ENCODE measurements around the gene PDE11A. TPM values are rescaled to one million over a fixed set of nuclear protein-coding genes. Genes with fewer than 3 reads are reported as not detected.

PDE11A gene
- total RNA-seq, 1 experiment from 2014 or later: 0.13 TPM

DNA sequence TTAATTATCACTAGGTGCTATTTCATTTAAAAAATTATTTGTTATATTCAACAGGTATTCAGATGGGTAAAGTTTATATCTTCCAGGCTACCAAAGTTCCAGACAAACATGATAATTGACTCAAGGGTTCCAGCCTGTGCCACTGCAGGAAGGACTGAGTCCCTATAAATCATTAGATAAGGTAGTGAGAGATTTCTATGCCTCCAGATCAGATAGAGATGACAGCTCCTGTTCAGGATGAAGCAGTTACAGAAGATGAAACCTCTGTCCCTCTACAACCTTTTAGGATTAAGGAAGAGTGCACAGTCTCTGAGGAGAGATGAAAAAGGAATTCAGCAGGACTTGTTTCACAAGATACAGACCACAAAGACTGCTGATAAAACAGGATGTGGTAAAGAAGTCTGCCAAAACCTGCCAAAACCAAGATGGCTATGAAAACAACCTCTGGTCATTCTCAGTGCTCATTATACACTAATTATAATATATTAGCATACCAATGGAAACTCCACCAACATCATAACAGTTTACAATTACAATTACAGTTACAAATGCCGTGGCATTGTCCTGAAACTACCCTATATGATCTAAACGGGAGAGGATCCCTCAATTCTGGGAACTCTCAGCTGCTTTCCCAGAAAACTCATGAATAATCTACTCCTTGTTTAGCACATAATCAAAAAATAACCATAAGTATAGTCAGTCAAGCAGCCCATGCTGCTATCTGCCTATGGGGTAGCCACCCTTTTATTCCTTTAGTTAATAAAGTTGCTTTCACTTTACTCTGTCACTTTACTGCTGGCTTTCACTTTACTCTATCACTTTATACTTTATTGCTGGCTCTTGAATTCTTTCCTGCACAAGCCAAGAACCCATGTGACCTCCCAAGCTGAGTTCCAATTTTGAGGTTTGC, 288.5 kb downstream of the PDE11A start:
- Histone ChIP-seq H3K79me2 (ENCODE audit: insufficient read depth, low read length) (no peaks in the 10 kb centered on the region), H2BK15ac (ENCODE audit: low read depth, low read length) (no peak overlapping the region), H3K23ac (ENCODE audit: insufficient read length, low read depth, low read length) (no peak overlapping the region), H3K4ac (ENCODE audit: low read depth, low read length) (no peak overlapping the region), H4K91ac (ENCODE audit: insufficient read length, low read depth, low read length) (no peak overlapping the region), H3K14ac (ENCODE audit: insufficient read depth, low read length) (no peak overlapping the region), H4K8ac (replicated peaks; ENCODE audit: insufficient read length, low read depth, low read length) (no peak overlapping the region), H2BK20ac (ENCODE audit: low read depth, low read length, poor library complexity, severe bottlenecking) (no peak overlapping the region), H3K27me3 (ENCODE audit: insufficient read depth, low read length) (no peaks in the 10 kb centered on the region), H3K4me1 (ENCODE audit: insufficient read depth, low read length) (no peaks in the 10 kb centered on the region; the same call in 1 of the 2 replicates), H3K56ac (ENCODE audit: insufficient read length, low read depth, low read length) (no peak overlapping the region), H3K9me3 (ENCODE audit: control insufficient read depth, low read depth, low read length) (peaks cover 4% of the 10 kb centered on the region), H3K9ac (ENCODE audit: extremely low read depth, insufficient read length, low read length) (no peak overlapping the region), H3T11ph (ENCODE audit: low read length) (no peak overlapping the region), H2BK12ac (ENCODE audit: insufficient read length, low read depth, low read length) (no peak overlapping the region), H4K5ac (ENCODE audit: insufficient read length, low read depth, low read length) (no peak overlapping the region), H2AK5ac (ENCODE audit: insufficient read length, low read length) (no peak overlapping the region), H3K18ac (ENCODE audit: insufficient read length, low read depth, low read length) (no peak overlapping the region), H3K23me2 (ENCODE audit: insufficient read length, low read depth, low read length, poor library complexity, severe bottlenecking) (no peaks in the 10 kb centered on the region), H2BK5ac (ENCODE audit: insufficient read length, low read length) (no peak overlapping the region), H2AFZ (ENCODE audit: low read length) (no peak overlapping the region), H2BK120ac (ENCODE audit: low read depth, low read length, poor library complexity, severe bottlenecking) (no peak overlapping the region), H3K27ac (ENCODE audit: insufficient read length, low read depth, low read length) (no peak overlapping the region), H4K20me1 (ENCODE audit: control insufficient read depth, insufficient read depth, insufficient read length) (no peaks in the 10 kb centered on the region), H3K4me2 (ENCODE audit: insufficient read depth, insufficient read length, low read length) (no peak overlapping the region), H3K79me1 (ENCODE audit: insufficient read depth, low read depth, low read length, poor library complexity, severe bottlenecking) (no peaks in the 10 kb centered on the region)
- Mint-ChIP-seq H3K36me3 (ENCODE audit: insufficient read depth in 1 of 3, low read depth in 3 of 3) (peaks cover 6 to 7% (median 6%) of the 10 kb centered on the region in 3 experiments), H3K27ac (no peak overlapping the region), H3K9me3 (peaks cover 11 to 13% of the 10 kb centered on the region in 2 experiments), H3K4me1 (peaks cover 0 to 3% of the 10 kb centered on the region in 2 experiments; a peak in 1 of 4 replicates), H3K27me3 (ENCODE audit: low read depth) (peaks cover 3% of the 10 kb centered on the region), H3K4me3 (no peak overlapping the region)
- no CpG with 5 or more reads among the region's 2 CpGs for WGBS (ENCODE audit: extremely low coverage, insufficient read length, low lambda C conversion rate)
- TF ChIP-seq, protein P1, sequence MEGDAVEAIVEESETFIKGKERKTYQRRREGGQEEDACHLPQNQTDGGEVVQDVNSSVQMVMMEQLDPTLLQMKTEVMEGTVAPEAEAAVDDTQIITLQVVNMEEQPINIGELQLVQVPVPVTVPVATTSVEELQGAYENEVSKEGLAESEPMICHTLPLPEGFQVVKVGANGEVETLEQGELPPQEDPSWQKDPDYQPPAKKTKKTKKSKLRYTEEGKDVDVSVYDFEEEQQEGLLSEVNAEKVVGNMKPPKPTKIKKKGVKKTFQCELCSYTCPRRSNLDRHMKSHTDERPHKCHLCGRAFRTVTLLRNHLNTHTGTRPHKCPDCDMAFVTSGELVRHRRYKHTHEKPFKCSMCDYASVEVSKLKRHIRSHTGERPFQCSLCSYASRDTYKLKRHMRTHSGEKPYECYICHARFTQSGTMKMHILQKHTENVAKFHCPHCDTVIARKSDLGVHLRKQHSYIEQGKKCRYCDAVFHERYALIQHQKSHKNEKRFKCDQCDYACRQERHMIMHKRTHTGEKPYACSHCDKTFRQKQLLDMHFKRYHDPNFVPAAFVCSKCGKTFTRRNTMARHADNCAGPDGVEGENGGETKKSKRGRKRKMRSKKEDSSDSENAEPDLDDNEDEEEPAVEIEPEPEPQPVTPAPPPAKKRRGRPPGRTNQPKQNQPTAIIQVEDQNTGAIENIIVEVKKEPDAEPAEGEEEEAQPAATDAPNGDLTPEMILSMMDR (conservative IDR thresholded peaks at IDR 0.05): no peak
- no peak for DNase-seq
